Thyroid gland (tissue), 4 donors: ENCODE measurements around the gene SLC35A4. TPM values are rescaled to one million over a fixed set of nuclear protein-coding genes. Genes with fewer than 3 reads are reported as not detected.
A peak's percentile ranks its signal among the peaks of the same experiment; 100 is the strongest.

Source experiments
- DNase-seq, 2 donors: peaks; one replicate each; pipeline ENCODE4 v3.0.0-alpha.2; 2019
- H3K27ac ChIP-seq, 3 donors: fragments of 200-600 bp; sonication (generic); 1 replicate in 2 of 3; 2 replicates in 1 of 3; pipeline ENCODE4 v1.5.1; 2016 to 2019; ENCODE audit warnings: mild to moderate bottlenecking in 1 of 3, moderate library complexity in 1 of 3
- H3K27me3 ChIP-seq: fragments of 200-600 bp; sonication (generic); one replicate; pipeline ENCODE4 v1.5.1; 2019
- H3K36me3 ChIP-seq, 2 donors: fragments of 200-600 bp; sonication (generic); one replicate each; pipeline ENCODE4 v1.5.1; 2016 to 2019
- H3K4me1 ChIP-seq, 2 donors: fragments of 200-600 bp; sonication (generic); one replicate each; pipeline ENCODE4 v1.5.1; 2017 to 2019
- H3K4me3 ChIP-seq, 3 donors: fragments of 200-600 bp; sonication (generic); replicated peaks in 1 of 3; 1 replicate in 2 of 3; 2 replicates in 1 of 3; pipeline ENCODE4 v1.5.1; 2016; ENCODE audit warnings: mild to moderate bottlenecking in 1 of 3
- H3K9me3 ChIP-seq: fragments of 200-600 bp; sonication (generic); one replicate; pipeline ENCODE4 v1.5.1; 2017
- CTCF ChIP-seq, 6 experiments: fragments of 200-600 bp in 3 of 6; fragments of 450-650 bp in 3 of 6; sonication (generic) in 3 of 6; IDR thresholded peaks; one replicate each; pipeline ENCODE4 v1.5.1; 2016 to 2019; ENCODE audit warnings: antibody characterized with exemption in 6 of 6, mild to moderate bottlenecking in 2 of 6, inconsistent platforms in 1 of 6, moderate library complexity in 1 of 6
- POLR2A ChIP-seq, 2 donors: fragments of 450-650 bp; IDR thresholded peaks; one replicate each; pipeline ENCODE4 v1.6.1; 2017; ENCODE audit warnings: antibody characterized with exemption in 2 of 2, mild to moderate bottlenecking in 2 of 2, moderate library complexity in 1 of 2
- WGBS, 2 donors: methylation state at CpG; one replicate each; pipeline ENCODE4 v1.1.5; 2017; 5-methylcytosine and 5-hydroxymethylcytosine counted together
- intact Hi-C: fragments of 100-400 bp; cut with DNase I; formaldehyde crosslinking; loops from one replicate; pipeline ENCODE4 v1.15.1; 2023
- total RNA-seq, 4 donors: library from RNA; depleted of rRNA; stranded (reverse); fragments of >200 nt; gene quantifications; one replicate each; pipeline ENCODE4 v1.2.3, GENCODE V29; 2016

SLC35A4 gene
- total RNA-seq, 4 donors from 2014 or later, result 64.2 to 114 (median 74.0) TPM

GRCh38 chr5:140561753-140562523 is 2.7 kb upstream of the SLC35A4 start:
- intact Hi-C loops, result loop anchor here (5.0 kb wide), 1 partner anchor 75 kb away; the partner anchor contains the start of gene TMCO6

GRCh38 chr5:140563596-140563995 is 1.0 kb upstream of the SLC35A4 start:
- peak overlapping the region in 1 of 3 donors; percentile 53 for H3K4me3 ChIP-seq
- peak overlapping the region; percentile 93 to 97 (median 96) for H3K27ac ChIP-seq
- peaks cover 21 to 32% of the 10 kb centered on the region in 2 donors for H3K36me3 ChIP-seq
- peaks cover 22 to 32% of the 10 kb centered on the region in 2 donors for H3K4me1 ChIP-seq
- no peaks in the 10 kb centered on the region for H3K27me3 ChIP-seq
- intact Hi-C loops, result loop anchor here (5.0 kb wide), 1 partner anchor 74 kb away; the partner anchor contains the start of gene TMCO6
- TF ChIP-seq POLR2A (IDR thresholded peaks at IDR 0.05), result no peak
- H3K9me3 ChIP-seq, result no peaks in the 10 kb centered on the region
- peak; percentile 21 to 35 for DNase-seq
- 69% methylated on average over 6 to 8 of the region's 8 CpGs for WGBS, 2 donors

More at GRCh38 chr5:140561753-140562523, 2.7 kb upstream of the SLC35A4 start:
- H3K4me1 ChIP-seq, result peaks cover 22 to 34% of the 10 kb centered on the region in 2 donors
- WGBS, 2 donors, result 88 to 95% methylated on average over 5 to 10 of the region's 10 CpGs
- H3K27me3 ChIP-seq, result no peaks in the 10 kb centered on the region
- no peak for DNase-seq
- peaks cover 5 to 16% of the 10 kb centered on the region in 2 donors for H3K36me3 ChIP-seq
- TF ChIP-seq POLR2A (IDR thresholded peaks at IDR 0.05) (no peak), CTCF (IDR thresholded peaks at IDR 0.05) (no peak)
- no peak overlapping the region for H3K4me3 ChIP-seq
- H3K9me3 ChIP-seq, result no peaks in the 10 kb centered on the region
- H3K27ac ChIP-seq, result no peak overlapping the region

- H3K27ac ChIP-seq, result peak overlapping the region; percentile 93 to 97 (median 96)
- TF ChIP-seq POLR2A (IDR thresholded peaks at IDR 0.05) (no peak), CTCF (IDR thresholded peaks at IDR 0.05) (no peak)
- H3K4me3 ChIP-seq, result peak overlapping the region; percentile 47 to 89 (median 53)
- H3K27me3 ChIP-seq, result no peaks in the 10 kb centered on the region
- peaks cover 24 to 29% of the 10 kb centered on the region in 2 donors for H3K36me3 ChIP-seq
- DNase-seq, result no peak
- H3K9me3 ChIP-seq, result no peaks in the 10 kb centered on the region
- intact Hi-C loops, result loop anchor here (5.0 kb wide), 1 partner anchor 163 kb away; the partner anchor contains the start of gene ANKHD1
- 3 to 6% methylated on average over 13 of the region's 13 CpGs for WGBS, 2 donors
- peaks cover 25 to 43% of the 10 kb centered on the region in 2 donors for H3K4me1 ChIP-seq
These were observed 574 bp downstream of the SLC35A4 start for GRCh38 chr5:140565024-140565779.

GRCh38 chr5:140565780-140566095 is 1.1 kb downstream of the SLC35A4 start:
- peaks cover 24% of the 10 kb centered on the region in 2 donors for H3K36me3 ChIP-seq
- WGBS, 2 donors, result 53 to 54% methylated on average over 4 of the region's 4 CpGs
- H3K4me1 ChIP-seq, result peaks cover 25 to 43% of the 10 kb centered on the region in 2 donors
- intact Hi-C loops, result loop anchor here (5.0 kb wide), 1 partner anchor 163 kb away; the partner anchor contains the start of gene ANKHD1
- H3K4me3 ChIP-seq, result peak overlapping the region in 1 of 3 donors; percentile 53
- H3K9me3 ChIP-seq, result no peaks in the 10 kb centered on the region
- peak overlapping the region in 2 of 3 donors; percentile 21 to 93 for H3K27ac ChIP-seq
- peak in 1 of 2 donors; percentile 20 for DNase-seq
- no peak for TF ChIP-seq POLR2A (IDR thresholded peaks at IDR 0.05)
- no peak for TF ChIP-seq CTCF (IDR thresholded peaks at IDR 0.05)
- H3K27me3 ChIP-seq, result no peaks in the 10 kb centered on the region

GRCh38 chr5:140566665-140567064 is 2.0 kb downstream of the SLC35A4 start:
- Histone ChIP-seq H3K27ac (no peak overlapping the region), H3K4me1 (peaks cover 25 to 43% of the 10 kb centered on the region in 2 donors), H3K27me3 (no peaks in the 10 kb centered on the region), H3K9me3 (no peaks in the 10 kb centered on the region), H3K4me3 (no peak overlapping the region), H3K36me3 (peaks cover 21 to 24% of the 10 kb centered on the region in 2 donors)
- intact Hi-C loops, result loop anchor here (5.0 kb wide), 1 partner anchor 164 kb away; the partner anchor contains the start of gene ANKHD1
- TF ChIP-seq CTCF (IDR thresholded peaks at IDR 0.05), result no peak
- TF ChIP-seq POLR2A (IDR thresholded peaks at IDR 0.05), result no peak
- DNase-seq, result no peak
- 94 to 98% methylated on average over 5 of the region's 5 CpGs for WGBS, 2 donors
